ENCODE data around the gene PKNOX2. TPM values are rescaled to one million over a fixed set of nuclear protein-coding genes. Genes with fewer than 3 reads are reported as not detected.

Gene PKNOX2
- total RNA-seq, 2 experiments from 2014 or later, result not detected

GRCh38 chr11:125433454-125434121, 269.0 kb downstream of the PKNOX2 start:
- no TSS peak for BruUV-seq (replicated peaks)
- no peak overlapping the region for H3K4me2 ChIP-seq (ENCODE audit: low read length)
- H3K27ac ChIP-seq (ENCODE audit: low read depth, low read length, poor library complexity, severe bottlenecking), result no peak overlapping the region
- peak; percentile 39 for DNase-seq (ENCODE audit: low spot score)
- POLR2A ChIA-PET, result no interaction called here
- no peaks in the 10 kb centered on the region for H4K20me1 ChIP-seq (ENCODE audit: insufficient read depth, low read length)
- intact Hi-C loops (cut with micrococcal nuclease; ENCODE audit: unreplicated experiment), result no loop called here
- no peaks in the 10 kb centered on the region for H3K79me2 ChIP-seq (ENCODE audit: insufficient read depth, low read depth, low read length)
- CTCF ChIA-PET (ENCODE audit: unreplicated experiment), result interaction anchor here (0.6 kb wide), 1 partner anchor 73 kb away, joined by 3 read pairs; no protein-coding TSS in a partner anchor
- no peaks in the 10 kb centered on the region for H3K36me3 ChIP-seq (ENCODE audit: insufficient read depth, low read length)
- H3K9me2 ChIP-seq (ENCODE audit: insufficient read depth, low read length), result no peaks in the 10 kb centered on the region
- 0 out of 2 replicates have a peak overlapping the region, but pooled peaks have one; percentile 34 for H2AFZ ChIP-seq (ENCODE audit: low read length)
- no peaks in the 10 kb centered on the region for H3K9me3 ChIP-seq (ENCODE audit: low read length)
- TF ChIP-seq EZH2phosphoT487 (IDR thresholded peaks at IDR 0.05; ENCODE audit: borderline replicate concordance, low read depth, low read length) (no peak), CTCF (conservative IDR thresholded peaks at IDR 0.05; ENCODE audit: low read length) (peak; percentile 70)
- peaks cover 5% of the 10 kb centered on the region for H3K4me1 ChIP-seq (ENCODE audit: insufficient read depth, low read length, poor library complexity, severe bottlenecking)
- H3K4me3 ChIP-seq (ENCODE audit: low read depth, low read length, poor library complexity, severe bottlenecking), result no peak overlapping the region

- H3K9me2 ChIP-seq (ENCODE audit: insufficient read depth, low read length), result no peaks in the 10 kb centered on the region
- ChIA-PET CTCF (ENCODE audit: unreplicated experiment) (no interaction called here), POLR2A (no interaction called here)
- H3K9me3 ChIP-seq (ENCODE audit: low read length), result no peaks in the 10 kb centered on the region
- no peaks in the 10 kb centered on the region for H4K20me1 ChIP-seq (ENCODE audit: insufficient read depth, low read length)
- no peaks in the 10 kb centered on the region for H3K79me2 ChIP-seq (ENCODE audit: insufficient read depth, low read depth, low read length)
- intact Hi-C loops (cut with micrococcal nuclease; ENCODE audit: unreplicated experiment), result no loop called here
- H3K27ac ChIP-seq (ENCODE audit: low read depth, low read length, poor library complexity, severe bottlenecking), result no peak overlapping the region
- no peak overlapping the region for H2AFZ ChIP-seq (ENCODE audit: low read length)
- no peak overlapping the region for H3K4me3 ChIP-seq (ENCODE audit: low read depth, low read length, poor library complexity, severe bottlenecking)
- no peaks in the 10 kb centered on the region for H3K4me1 ChIP-seq (ENCODE audit: insufficient read depth, low read length, poor library complexity, severe bottlenecking)
- no TSS peak for BruUV-seq (replicated peaks)
- H3K36me3 ChIP-seq (ENCODE audit: insufficient read depth, low read length), result no peaks in the 10 kb centered on the region
- TF ChIP-seq CTCF (conservative IDR thresholded peaks at IDR 0.05; ENCODE audit: low read length) (no peak), EZH2phosphoT487 (IDR thresholded peaks at IDR 0.05; ENCODE audit: borderline replicate concordance, low read depth, low read length) (no peak)
- no peak overlapping the region for H3K4me2 ChIP-seq (ENCODE audit: low read length)
- DNase-seq (ENCODE audit: low spot score), result no peak
These were observed 271.1 kb downstream of the PKNOX2 start for GRCh38 chr11:125435461-125436238.

Measured in OCI-LY7 (cell line).